ENCODE results near the gene RASAL2.

The RASAL2 gene

DNA sequence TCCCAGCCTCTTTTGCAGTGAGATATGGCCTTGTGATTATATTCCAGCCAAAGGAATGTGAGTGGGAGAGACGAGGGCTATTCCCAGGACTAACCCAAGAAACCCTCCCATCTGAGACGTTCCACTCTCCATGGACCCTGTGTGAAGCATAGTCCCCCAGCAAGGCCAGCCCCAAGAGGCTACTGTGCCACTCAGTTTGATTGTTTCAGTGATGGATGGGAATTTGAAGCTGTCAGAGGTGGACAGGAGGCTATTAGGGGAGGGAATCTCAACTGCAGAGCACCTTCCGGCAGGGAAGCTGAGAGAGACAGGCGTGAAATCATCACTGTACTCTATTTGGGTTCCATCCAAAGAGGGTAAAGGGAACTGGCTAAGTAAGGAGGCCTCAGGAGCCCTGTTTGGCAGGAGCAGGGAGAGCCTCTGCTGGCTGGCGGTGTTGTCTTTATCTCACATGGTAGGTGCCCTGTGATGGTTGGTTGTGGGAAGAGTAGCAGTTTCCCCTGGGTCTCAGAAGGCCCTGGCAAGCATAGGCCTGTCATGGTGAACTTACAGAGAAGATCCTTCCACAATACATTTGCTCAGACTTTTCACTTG, 415.6 kb downstream of the RASAL2 start:
- no peaks in the 10 kb centered on the region for H3K27me3 ChIP-seq (ENCODE audit: control insufficient read depth in 1 of 2, insufficient read depth in 2 of 2, low read length in 2 of 2)

GRCh38 chr1:178510155-178510554, 416.3 kb downstream of the RASAL2 start:
- H3K27ac ChIP-seq (ENCODE audit: low read depth, low read length): no peak overlapping the region
- no peak overlapping the region for H3K4me3 ChIP-seq (ENCODE audit: low read depth in 1 of 2, low read length in 2 of 2)
- no peaks in the 10 kb centered on the region for H3K36me3 ChIP-seq (ENCODE audit: insufficient read depth, low read length)
- no peaks in the 10 kb centered on the region for H3K4me1 ChIP-seq (ENCODE audit: insufficient read depth, low read length)
- no peaks in the 10 kb centered on the region for H3K27me3 ChIP-seq (ENCODE audit: control insufficient read depth in 1 of 2, insufficient read depth in 2 of 2, low read length in 2 of 2)
- H3K9ac ChIP-seq (ENCODE audit: low read length): no peak overlapping the region
- no peaks in the 10 kb centered on the region for H3K9me3 ChIP-seq (ENCODE audit: low read length)

More for the DNA sequence above, 415.6 kb downstream of the RASAL2 start:
- Histone ChIP-seq H3K9me3 (ENCODE audit: low read length) (no peaks in the 10 kb centered on the region), H3K36me3 (ENCODE audit: insufficient read depth, low read length) (no peaks in the 10 kb centered on the region), H3K9ac (ENCODE audit: low read length) (no peak overlapping the region), H3K4me3 (ENCODE audit: low read depth in 1 of 2, low read length in 2 of 2) (no peak overlapping the region), H3K27ac (ENCODE audit: low read depth, low read length) (no peak overlapping the region), H3K4me1 (ENCODE audit: insufficient read depth, low read length) (no peaks in the 10 kb centered on the region)

GRCh38 chr1:178512566-178513277, 418.8 kb downstream of the RASAL2 start, which contains the start of gene TEX35:
TEX35 (plus strand) TSS chr1:178513109; CDS start chr1:178513189, 80 bp downstream.
- Histone ChIP-seq H3K4me3 (ENCODE audit: low read depth in 1 of 2, low read length in 2 of 2) (no peak within 1 kb of the TSS), H3K27me3 (ENCODE audit: control insufficient read depth in 1 of 2, insufficient read depth in 2 of 2, low read length in 2 of 2) (no peaks in the 10 kb centered on the region), H3K9ac (ENCODE audit: low read length) (no peak within 1 kb of the TSS), H3K36me3 (ENCODE audit: insufficient read depth, low read length) (no peaks in the 10 kb centered on the region), H3K4me1 (ENCODE audit: insufficient read depth, low read length) (no peaks in the 10 kb centered on the region), H3K9me3 (ENCODE audit: low read length) (no peaks in the 10 kb centered on the region), H3K27ac (ENCODE audit: low read depth, low read length) (no peak within 1 kb of the TSS)

- H3K27ac ChIP-seq (ENCODE audit: low read depth, low read length): no peak overlapping the region
- no peaks in the 10 kb centered on the region for H3K36me3 ChIP-seq (ENCODE audit: insufficient read depth, low read length)
- H3K9ac ChIP-seq (ENCODE audit: low read length): no peak overlapping the region
These were observed 419.5 kb downstream of the RASAL2 start for GRCh38 chr1:178513278-178513983.

DNA sequence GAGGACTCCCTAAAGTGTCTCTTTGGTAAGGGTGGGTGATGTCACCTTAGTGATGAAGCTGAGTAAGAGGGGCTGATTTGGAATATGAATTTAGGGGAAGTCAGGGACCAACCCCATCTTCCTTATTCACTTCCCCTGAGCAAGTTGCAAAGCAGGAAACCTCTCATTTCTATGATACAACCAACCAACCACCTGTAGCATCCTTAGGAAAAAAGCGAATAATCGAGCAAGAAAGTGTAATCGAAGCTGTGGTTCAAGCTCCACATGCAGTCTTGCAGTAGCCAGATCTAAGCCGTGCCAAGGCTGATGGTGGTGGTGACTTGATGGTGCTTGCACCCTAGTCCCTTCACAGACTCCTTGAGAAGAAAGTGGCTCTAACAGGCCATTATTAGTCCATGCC, 422.2 kb downstream of the RASAL2 start:
- Histone ChIP-seq H3K4me1 (ENCODE audit: insufficient read depth, low read length) (no peaks in the 10 kb centered on the region), H3K9ac (ENCODE audit: low read length) (no peak overlapping the region), H3K9me3 (ENCODE audit: low read length) (no peaks in the 10 kb centered on the region), H3K4me3 (ENCODE audit: low read depth in 1 of 2, low read length in 2 of 2) (no peak overlapping the region), H3K27ac (ENCODE audit: low read depth, low read length) (no peak overlapping the region), H3K36me3 (ENCODE audit: insufficient read depth, low read length) (no peaks in the 10 kb centered on the region), H3K27me3 (ENCODE audit: control insufficient read depth in 1 of 2, insufficient read depth in 2 of 2, low read length in 2 of 2) (no peaks in the 10 kb centered on the region)

More at GRCh38 chr1:178513278-178513983, 419.5 kb downstream of the RASAL2 start:
- no peak overlapping the region for H3K4me3 ChIP-seq (ENCODE audit: low read depth in 1 of 2, low read length in 2 of 2)
- H3K9me3 ChIP-seq (ENCODE audit: low read length): no peaks in the 10 kb centered on the region
- H3K4me1 ChIP-seq (ENCODE audit: insufficient read depth, low read length): no peaks in the 10 kb centered on the region
- H3K27me3 ChIP-seq (ENCODE audit: control insufficient read depth in 1 of 2, insufficient read depth in 2 of 2, low read length in 2 of 2): no peaks in the 10 kb centered on the region

DNA sequence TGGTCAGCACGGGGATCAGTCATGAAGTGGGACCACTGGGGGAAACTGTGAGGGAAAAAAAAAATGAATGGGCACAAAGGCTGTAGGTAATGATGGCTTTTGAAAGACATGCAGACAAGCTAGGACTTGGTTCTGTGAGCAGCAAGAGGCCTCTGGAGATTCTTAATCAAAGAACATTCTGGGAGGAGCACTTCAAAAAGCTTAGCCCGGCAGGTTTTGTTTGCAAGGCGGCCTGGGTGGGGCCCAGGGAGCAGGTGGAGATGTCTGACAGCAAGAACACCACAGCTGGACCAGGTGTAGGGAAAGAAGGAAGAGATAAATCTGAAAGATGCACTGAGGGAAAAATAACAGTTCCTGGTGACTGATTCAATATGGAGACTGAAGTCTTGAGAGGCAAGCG, 425.0 kb downstream of the RASAL2 start:
- H3K27ac ChIP-seq (ENCODE audit: low read depth, low read length): no peak overlapping the region
- H3K27me3 ChIP-seq (ENCODE audit: control insufficient read depth in 1 of 2, insufficient read depth in 2 of 2, low read length in 2 of 2): no peaks in the 10 kb centered on the region
- H3K4me1 ChIP-seq (ENCODE audit: insufficient read depth, low read length): no peaks in the 10 kb centered on the region
- no peaks in the 10 kb centered on the region for H3K9me3 ChIP-seq (ENCODE audit: low read length)
- no peak overlapping the region for H3K4me3 ChIP-seq (ENCODE audit: low read depth in 1 of 2, low read length in 2 of 2)
- H3K9ac ChIP-seq (ENCODE audit: low read length): no peak overlapping the region
- H3K36me3 ChIP-seq (ENCODE audit: insufficient read depth, low read length): no peaks in the 10 kb centered on the region

GRCh38 chr1:178520803-178521202, 426.9 kb downstream of the RASAL2 start:
- Histone ChIP-seq H3K4me1 (ENCODE audit: insufficient read depth, low read length) (no peaks in the 10 kb centered on the region), H3K9me3 (ENCODE audit: low read length) (no peaks in the 10 kb centered on the region), H3K9ac (ENCODE audit: low read length) (no peak overlapping the region), H3K4me3 (ENCODE audit: low read depth in 1 of 2, low read length in 2 of 2) (no peak overlapping the region), H3K36me3 (ENCODE audit: insufficient read depth, low read length) (no peaks in the 10 kb centered on the region), H3K27me3 (ENCODE audit: control insufficient read depth in 1 of 2, insufficient read depth in 2 of 2, low read length in 2 of 2) (no peaks in the 10 kb centered on the region), H3K27ac (ENCODE audit: low read depth, low read length) (no peak overlapping the region)

DNA sequence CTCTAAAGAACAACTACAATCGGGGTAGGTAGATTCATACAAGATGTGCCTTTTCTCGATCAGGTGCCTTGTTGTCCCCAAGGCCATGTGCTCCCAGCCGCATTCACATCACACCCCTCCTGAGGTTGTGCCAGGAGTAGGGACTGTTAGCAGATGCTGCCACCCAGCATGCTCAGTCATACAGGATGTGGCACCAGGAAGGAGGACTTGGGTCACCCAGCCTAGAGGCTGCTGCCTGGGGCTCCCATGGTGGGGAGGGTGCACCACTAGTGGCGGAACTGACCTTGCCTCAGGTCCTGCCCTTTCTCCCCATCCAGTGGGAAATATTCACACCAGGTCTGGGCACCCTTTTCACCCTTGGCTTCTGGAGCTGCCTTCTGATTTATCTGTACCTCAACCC, 427.3 kb downstream of the RASAL2 start:
- no peaks in the 10 kb centered on the region for H3K9me3 ChIP-seq (ENCODE audit: low read length)
- no peak overlapping the region for H3K9ac ChIP-seq (ENCODE audit: low read length)
- H3K36me3 ChIP-seq (ENCODE audit: insufficient read depth, low read length): no peaks in the 10 kb centered on the region
- H3K27me3 ChIP-seq (ENCODE audit: control insufficient read depth in 1 of 2, insufficient read depth in 2 of 2, low read length in 2 of 2): no peaks in the 10 kb centered on the region
- no peaks in the 10 kb centered on the region for H3K4me1 ChIP-seq (ENCODE audit: insufficient read depth, low read length)
- H3K27ac ChIP-seq (ENCODE audit: low read depth, low read length): no peak overlapping the region
- no peak overlapping the region for H3K4me3 ChIP-seq (ENCODE audit: low read depth in 1 of 2, low read length in 2 of 2)

DNA sequence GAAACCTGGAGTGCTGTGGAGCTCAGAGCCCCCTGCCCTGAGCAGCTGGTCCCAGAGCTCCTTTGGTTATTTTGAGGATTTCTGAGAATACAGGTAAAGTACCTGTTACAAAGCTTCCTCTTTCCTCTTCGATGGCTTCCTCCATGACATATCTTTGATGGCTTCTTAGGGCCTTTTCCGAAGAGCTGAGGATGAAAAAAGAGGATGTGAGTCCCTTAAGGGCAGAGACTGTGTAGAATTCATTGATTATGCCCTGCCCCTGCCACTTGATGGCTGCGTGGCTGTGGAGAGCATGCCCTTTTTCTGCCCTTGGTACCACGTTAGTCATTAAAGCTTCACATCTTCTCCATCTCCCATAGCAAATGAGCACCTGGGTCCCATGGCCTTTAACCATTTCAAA, 433.2 kb downstream of the RASAL2 start:
- H3K27me3 ChIP-seq (ENCODE audit: control insufficient read depth in 1 of 2, insufficient read depth in 2 of 2, low read length in 2 of 2): no peaks in the 10 kb centered on the region
- no peaks in the 10 kb centered on the region for H3K9me3 ChIP-seq (ENCODE audit: low read length)
- H3K36me3 ChIP-seq (ENCODE audit: insufficient read depth, low read length): no peaks in the 10 kb centered on the region
- H3K4me1 ChIP-seq (ENCODE audit: insufficient read depth, low read length): no peaks in the 10 kb centered on the region
- H3K27ac ChIP-seq (ENCODE audit: low read depth, low read length): no peak overlapping the region
- H3K9ac ChIP-seq (ENCODE audit: low read length): no peak overlapping the region
- H3K4me3 ChIP-seq (ENCODE audit: low read depth in 1 of 2, low read length in 2 of 2): no peak overlapping the region

GRCh38 chr1:178528228-178528952, 434.5 kb downstream of the RASAL2 start:
- Histone ChIP-seq H3K27me3 (ENCODE audit: control insufficient read depth in 1 of 2, insufficient read depth in 2 of 2, low read length in 2 of 2) (no peaks in the 10 kb centered on the region), H3K4me1 (ENCODE audit: insufficient read depth, low read length) (no peaks in the 10 kb centered on the region), H3K36me3 (ENCODE audit: insufficient read depth, low read length) (no peaks in the 10 kb centered on the region), H3K27ac (ENCODE audit: low read depth, low read length) (no peak overlapping the region), H3K9me3 (ENCODE audit: low read length) (no peaks in the 10 kb centered on the region), H3K4me3 (ENCODE audit: low read depth in 1 of 2, low read length in 2 of 2) (no peak overlapping the region), H3K9ac (ENCODE audit: low read length) (no peak overlapping the region)

DNA sequence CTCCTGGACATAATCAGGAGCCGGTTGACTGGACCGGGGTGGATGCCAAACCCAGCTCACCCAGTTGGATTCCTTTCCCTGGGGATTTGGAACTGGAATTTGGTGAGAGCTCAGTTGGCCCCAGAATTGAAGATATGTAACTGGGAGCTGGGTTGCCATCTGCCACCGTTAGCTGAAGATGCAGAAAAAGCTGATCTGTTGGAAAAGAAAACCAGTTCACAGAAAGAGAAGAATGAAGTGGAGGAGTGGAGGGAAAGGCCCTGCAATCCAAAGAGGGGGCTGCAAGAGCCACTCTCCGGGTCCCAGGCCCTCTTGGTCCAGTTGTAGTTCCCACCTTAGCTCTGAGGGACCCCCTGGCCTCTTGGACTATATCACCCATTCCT, 435.0 kb downstream of the RASAL2 start:
- no peaks in the 10 kb centered on the region for H3K4me1 ChIP-seq (ENCODE audit: insufficient read depth, low read length)
- no peaks in the 10 kb centered on the region for H3K36me3 ChIP-seq (ENCODE audit: insufficient read depth, low read length)
- no peak overlapping the region for H3K9ac ChIP-seq (ENCODE audit: low read length)
- no peak overlapping the region for H3K27ac ChIP-seq (ENCODE audit: low read depth, low read length)
- no peaks in the 10 kb centered on the region for H3K9me3 ChIP-seq (ENCODE audit: low read length)
- no peak overlapping the region for H3K4me3 ChIP-seq (ENCODE audit: low read depth in 1 of 2, low read length in 2 of 2)
- H3K27me3 ChIP-seq (ENCODE audit: control insufficient read depth in 1 of 2, insufficient read depth in 2 of 2, low read length in 2 of 2): no peaks in the 10 kb centered on the region

All from muscle layer of colon (tissue), 2 donors.